ENCODE measurements around the gene TMED9. TPM values are rescaled to one million over a fixed set of nuclear protein-coding genes. Genes with fewer than 3 reads are reported as not detected.

TMED9 gene
- total RNA-seq, 1 experiment from 2014 or later: 156 TPM

DNA sequence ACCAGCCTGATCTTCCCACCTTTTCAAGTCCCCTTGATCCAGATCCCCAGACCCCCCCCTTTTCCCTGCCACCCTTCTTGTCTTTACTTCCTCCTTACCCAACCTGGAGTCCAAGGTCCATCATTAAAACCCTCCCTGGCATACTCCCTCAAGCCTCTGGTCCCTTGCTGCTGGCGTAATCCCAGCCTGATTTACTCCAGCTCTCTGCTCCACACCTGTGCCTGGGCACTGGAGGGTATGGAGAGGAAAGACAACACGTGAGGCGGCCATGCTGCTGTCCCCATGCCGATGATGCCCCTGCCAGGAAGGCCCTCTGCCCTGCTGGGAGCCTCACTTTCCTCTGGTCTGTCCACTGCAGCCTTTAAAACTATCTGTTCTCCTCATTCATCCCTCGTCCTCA lies 13.1 kb downstream of the TMED9 start:
- Histone ChIP-seq H2BK12ac (ENCODE audit: insufficient read length, low read depth, low read length) (no peak overlapping the region), H2BK5ac (ENCODE audit: insufficient read length, low read length) (no peak overlapping the region), H3K14ac (ENCODE audit: insufficient read depth, low read length) (no peak overlapping the region), H3K18ac (ENCODE audit: insufficient read length, low read depth, low read length) (no peak overlapping the region), H4K5ac (ENCODE audit: insufficient read length, low read depth, low read length) (no peak overlapping the region), H2BK120ac (ENCODE audit: low read depth, low read length, poor library complexity, severe bottlenecking) (no peak overlapping the region), H3K9ac (ENCODE audit: extremely low read depth, insufficient read length, low read length) (no peak overlapping the region), H3K23me2 (ENCODE audit: insufficient read length, low read depth, low read length, poor library complexity, severe bottlenecking) (peaks cover 6% of the 10 kb centered on the region), H3K56ac (ENCODE audit: insufficient read length, low read depth, low read length) (no peak overlapping the region), H3K4me2 (ENCODE audit: insufficient read depth, insufficient read length, low read length) (no peak overlapping the region), H3K23ac (ENCODE audit: insufficient read length, low read depth, low read length) (no peak overlapping the region), H4K91ac (ENCODE audit: insufficient read length, low read depth, low read length) (no peak overlapping the region), H2BK20ac (ENCODE audit: low read depth, low read length, poor library complexity, severe bottlenecking) (no peak overlapping the region), H3K27ac (ENCODE audit: insufficient read length, low read depth, low read length) (no peak overlapping the region), H2AFZ (ENCODE audit: low read length) (no peak overlapping the region), H3K27me3 (ENCODE audit: insufficient read depth, low read length) (no peaks in the 10 kb centered on the region), H3K9me3 (ENCODE audit: control insufficient read depth, low read depth, low read length) (no peaks in the 10 kb centered on the region), H3K4ac (ENCODE audit: low read depth, low read length) (no peak overlapping the region), H2AK5ac (ENCODE audit: insufficient read length, low read length) (no peak overlapping the region), H3K4me1 (ENCODE audit: insufficient read depth, low read length) (peaks cover 3% of the 10 kb centered on the region; the same call in 1 of the 2 replicates), H3K79me1 (ENCODE audit: insufficient read depth, low read depth, low read length, poor library complexity, severe bottlenecking) (no peaks in the 10 kb centered on the region), H3K79me2 (ENCODE audit: insufficient read depth, low read length) (no peaks in the 10 kb centered on the region), H4K20me1 (ENCODE audit: control insufficient read depth, insufficient read depth, insufficient read length) (no peaks in the 10 kb centered on the region), H3T11ph (ENCODE audit: low read length) (no peak overlapping the region), H2BK15ac (ENCODE audit: low read depth, low read length) (no peak overlapping the region), H4K8ac (replicated peaks; ENCODE audit: insufficient read length, low read depth, low read length) (no peak overlapping the region)
- Mint-ChIP-seq H3K9me3 (no peaks in the 10 kb centered on the region), H3K36me3 (ENCODE audit: insufficient read depth in 1 of 3, low read depth in 3 of 3) (peaks cover 2 to 20% (median 15%) of the 10 kb centered on the region in 3 experiments; a peak in 6 of 7 replicates), H3K4me1 (peaks cover 17 to 31% of the 10 kb centered on the region in 2 experiments), H3K27me3 (ENCODE audit: low read depth) (0 out of 2 replicates have a peak, but pooled peaks cover 1% of the 10 kb centered on the region), H3K27ac (no peak overlapping the region), H3K4me3 (no peak overlapping the region; a peak in 1 of 5 replicates)
- no peak for DNase-seq
- WGBS (ENCODE audit: extremely low coverage, insufficient read length, low lambda C conversion rate): no CpG with 5 or more reads among the region's 5 CpGs
- TF ChIP-seq, protein P1, sequence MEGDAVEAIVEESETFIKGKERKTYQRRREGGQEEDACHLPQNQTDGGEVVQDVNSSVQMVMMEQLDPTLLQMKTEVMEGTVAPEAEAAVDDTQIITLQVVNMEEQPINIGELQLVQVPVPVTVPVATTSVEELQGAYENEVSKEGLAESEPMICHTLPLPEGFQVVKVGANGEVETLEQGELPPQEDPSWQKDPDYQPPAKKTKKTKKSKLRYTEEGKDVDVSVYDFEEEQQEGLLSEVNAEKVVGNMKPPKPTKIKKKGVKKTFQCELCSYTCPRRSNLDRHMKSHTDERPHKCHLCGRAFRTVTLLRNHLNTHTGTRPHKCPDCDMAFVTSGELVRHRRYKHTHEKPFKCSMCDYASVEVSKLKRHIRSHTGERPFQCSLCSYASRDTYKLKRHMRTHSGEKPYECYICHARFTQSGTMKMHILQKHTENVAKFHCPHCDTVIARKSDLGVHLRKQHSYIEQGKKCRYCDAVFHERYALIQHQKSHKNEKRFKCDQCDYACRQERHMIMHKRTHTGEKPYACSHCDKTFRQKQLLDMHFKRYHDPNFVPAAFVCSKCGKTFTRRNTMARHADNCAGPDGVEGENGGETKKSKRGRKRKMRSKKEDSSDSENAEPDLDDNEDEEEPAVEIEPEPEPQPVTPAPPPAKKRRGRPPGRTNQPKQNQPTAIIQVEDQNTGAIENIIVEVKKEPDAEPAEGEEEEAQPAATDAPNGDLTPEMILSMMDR (conservative IDR thresholded peaks at IDR 0.05): no peak
